H1 (cell line): ENCODE results near the gene KBTBD13. TPM values are rescaled to one million over a fixed set of nuclear protein-coding genes. Genes with fewer than 3 reads are reported as not detected.

Experiments
- polyA plus RNA-seq, 7 experiments: library from polyadenylated mRNA; depleted of rRNA in 3 of 7; stranded (reverse) in 5 of 7; unstranded in 2 of 7; fragments of >200 nt in 5 of 7; fragments of 200-250 nt in 2 of 7; gene quantifications; 1 replicate in 5 of 7; 2 replicates in 1 of 7; 4 replicates in 1 of 7; pipeline versions ENCODE4 v1.2.1 to v1.2.3, GENCODE V29; 2011 to 2013; ENCODE audit warnings: missing spikeins in 2 of 7, mixed read lengths in 2 of 7
- small RNA-seq: library from polyadenylated mRNA; stranded (forward); fragments of <200 nt; extraction: miRNeasy Mini kit (QIAGEN cat#:217004); gene quantifications from one replicate; pipeline ENCODE3, GENCODE V24; 2013; ENCODE audit not compliant: insufficient read depth
- total RNA-seq: library from RNA; stranded (reverse); fragmentation: NEBNext Ultra II Directional; extraction: Animal tissue kit (Norgen Biotek cat#: 25700); gene quantifications from 2 replicates; pipeline ENCODE4 v1.2.1, GENCODE V29; 2021

The KBTBD13 gene
- total and polyA plus RNA-seq, 2 of the 8 experiments (the other 6 are each of a cell fraction or from before 2014, with no cell fraction given): not detected

Small RNAs within 50 kb of the gene (small RNA-seq; reads per million reads assigned to genes)
- not detected for gene AC013553.1

Other genes starting within 250 kb of the KBTBD13 start
- 20.1 and 20.3 TPM in 2 replicates for gene PLEKHO2, start 234.8 kb upstream of the KBTBD13 start, total RNA-seq
- gene PLEKHO2, start 234.8 kb upstream of the KBTBD13 start, polyA plus RNA-seq (2011; rRNA removed): 16.9 and 19.7 TPM in 2 replicates
- gene ANKDD1A, start 164.8 kb upstream of the KBTBD13 start, total RNA-seq: 5.0 and 5.7 TPM in 2 replicates
- gene ANKDD1A, start 164.8 kb upstream of the KBTBD13 start, polyA plus RNA-seq (2011; rRNA removed): 4.1 and 6.8 TPM in 2 replicates
- 68.6 and 72.7 TPM in 2 replicates for gene SPG21, start 86.8 kb upstream of the KBTBD13 start, total RNA-seq
- 51.4 and 67.3 TPM in 2 replicates for gene SPG21, start 86.8 kb upstream of the KBTBD13 start, polyA plus RNA-seq (2011; rRNA removed)
- gene MTFMT, start 47.1 kb upstream of the KBTBD13 start, total RNA-seq: 16.5 and 20.8 TPM in 2 replicates
- 6.8 and 7.7 TPM in 2 replicates for gene MTFMT, start 47.1 kb upstream of the KBTBD13 start, polyA plus RNA-seq (2011; rRNA removed)
- not detected in 2 replicates for gene SLC51B, start 31.4 kb upstream of the KBTBD13 start, total RNA-seq
- not detected in 2 replicates for gene SLC51B, start 31.4 kb upstream of the KBTBD13 start, polyA plus RNA-seq (2011; rRNA removed)
- 9.3 and 10.3 TPM in 2 replicates for gene RASL12, start 8.8 kb upstream of the KBTBD13 start, total RNA-seq
- gene RASL12, start 8.8 kb upstream of the KBTBD13 start, polyA plus RNA-seq (2011; rRNA removed): 9.5 and 16.7 TPM in 2 replicates
- 1.3 and 1.7 TPM in 2 replicates for gene UBAP1L, start 38.5 kb downstream of the KBTBD13 start, total RNA-seq
- 0.67 and 1.3 TPM in 2 replicates for gene UBAP1L, start 38.5 kb downstream of the KBTBD13 start, polyA plus RNA-seq (2011; rRNA removed)
- 25.5 and 25.6 TPM in 2 replicates for gene PDCD7, start 57.1 kb downstream of the KBTBD13 start, total RNA-seq
- 9.9 and 11.5 TPM in 2 replicates for gene PDCD7, start 57.1 kb downstream of the KBTBD13 start, polyA plus RNA-seq (2011; rRNA removed)
- gene CLPX, start 108.6 kb downstream of the KBTBD13 start, total RNA-seq: 53.6 and 56.4 TPM in 2 replicates
- 9.7 and 10.5 TPM in 2 replicates for gene CLPX, start 108.6 kb downstream of the KBTBD13 start, polyA plus RNA-seq (2011; rRNA removed)
- not detected in 2 replicates for gene CILP, start 134.7 kb downstream of the KBTBD13 start, total RNA-seq
- 0.02 TPM in 1 of 2 replicates, not detected in the other for gene CILP, start 134.7 kb downstream of the KBTBD13 start, polyA plus RNA-seq (2011; rRNA removed)
- gene PARP16, start 210.1 kb downstream of the KBTBD13 start, total RNA-seq: 3.7 and 5.0 TPM in 2 replicates
- gene PARP16, start 210.1 kb downstream of the KBTBD13 start, polyA plus RNA-seq (2011; rRNA removed): 3.7 and 3.8 TPM in 2 replicates
- gene RNU5A-1, start 219.3 kb downstream of the KBTBD13 start, total RNA-seq: not detected in 2 replicates
- not detected in 2 replicates for gene RNU5A-1, start 219.3 kb downstream of the KBTBD13 start, polyA plus RNA-seq (2011; rRNA removed)
- gene RNU5B-1, start 227.9 kb downstream of the KBTBD13 start, total RNA-seq: not detected in 2 replicates
- not detected in 2 replicates for gene RNU5B-1, start 227.9 kb downstream of the KBTBD13 start, polyA plus RNA-seq (2011; rRNA removed)